Liver (tissue), 9 donors: ENCODE measurements around the gene AKAIN1. TPM values are rescaled to one million over a fixed set of nuclear protein-coding genes. Genes with fewer than 3 reads are reported as not detected.

ENCODE experiments used
- DNase-seq: peaks from one replicate; pipeline ENCODE4 v3.0.0-alpha.2; 2017; ENCODE audit warnings: low spot score
- H3K27ac ChIP-seq, 2 donors: one replicate each; pipeline ENCODE4 v1.7.0; 2013; ENCODE audit warnings: inconsistent platforms in 2 of 2, low read length in 2 of 2, control low read depth in 1 of 2, low read depth in 1 of 2, mild to moderate bottlenecking in 1 of 2
- H3K27me3 ChIP-seq, 4 donors: one replicate each; pipeline versions ENCODE4 v1.6.1 to v1.7.0; 2013; ENCODE audit warnings: low read length in 3 of 4, inconsistent platforms in 1 of 4, mild to moderate bottlenecking in 1 of 4, moderate library complexity in 1 of 4; ENCODE audit not compliant: control insufficient read depth in 4 of 4, insufficient read depth in 4 of 4
- H3K36me3 ChIP-seq, 4 donors: one replicate each; pipeline versions ENCODE4 v1.6.1 to v1.7.0; 2013; ENCODE audit warnings: low read length in 3 of 4, mild to moderate bottlenecking in 3 of 4, low read depth in 1 of 4, moderate library complexity in 1 of 4; ENCODE audit not compliant: control insufficient read depth in 4 of 4, insufficient read depth in 3 of 4
- H3K4me1 ChIP-seq, 4 donors: one replicate each; pipeline versions ENCODE4 v1.6.1 to v1.7.0; 2013; ENCODE audit warnings: low read length in 3 of 4, mild to moderate bottlenecking in 3 of 4, moderate library complexity in 1 of 4; ENCODE audit not compliant: control insufficient read depth in 4 of 4, insufficient read depth in 4 of 4
- H3K4me3 ChIP-seq, 3 donors: one replicate each; pipeline versions ENCODE4 v1.6.1 to v1.7.0; 2013; ENCODE audit warnings: low read length in 3 of 3, control low read depth in 1 of 3, low read depth in 1 of 3, mild to moderate bottlenecking in 1 of 3
- H3K9ac ChIP-seq, 2 donors: one replicate each; pipeline ENCODE4 v1.7.0; 2013; ENCODE audit warnings: low read length in 2 of 2, mild to moderate bottlenecking in 2 of 2, moderate library complexity in 2 of 2, control low read depth in 1 of 2, low read depth in 1 of 2
- H3K9me3 ChIP-seq, 4 donors: one replicate each; pipeline versions ENCODE4 v1.6.1 to v1.7.0; 2013; ENCODE audit warnings: low read length in 3 of 4; ENCODE audit not compliant: control insufficient read depth in 4 of 4
- EGR1 ChIP-seq, 2 donors: IDR thresholded peaks; 2 replicates each; pipeline ENCODE4 v1.6.1; 2016 to 2018; ENCODE audit warnings: antibody characterized with exemption in 2 of 2, low read depth in 2 of 2
- FOXA1 ChIP-seq: IDR thresholded peaks from 2 replicates; pipeline ENCODE4 v1.6.1; 2016; ENCODE audit warnings: antibody characterized with exemption
- FOXA2 ChIP-seq: IDR thresholded peaks from 2 replicates; pipeline ENCODE4 v1.6.1; 2016; ENCODE audit warnings: antibody characterized with exemption
- GABPA ChIP-seq, 2 donors: IDR thresholded peaks in 1 of 2; conservative IDR thresholded peaks in 1 of 2; 2 replicates each; pipeline ENCODE4 v1.6.1; 2016; ENCODE audit warnings: antibody characterized with exemption in 2 of 2, mild to moderate bottlenecking in 1 of 2, moderate library complexity in 1 of 2
- HNF4A ChIP-seq, 2 donors: conservative IDR thresholded peaks; 2 replicates each; pipeline ENCODE4 v1.6.1; 2016; ENCODE audit warnings: antibody characterized with exemption in 2 of 2, mild to moderate bottlenecking in 2 of 2
- HNF4G ChIP-seq: IDR thresholded peaks from 2 replicates; pipeline ENCODE4 v1.6.1; 2016; ENCODE audit warnings: antibody characterized with exemption
- JUND ChIP-seq, 2 donors: IDR thresholded peaks; 2 replicates each; pipeline ENCODE4 v1.6.1; 2016; ENCODE audit warnings: antibody characterized with exemption in 2 of 2
- NR2F2 ChIP-seq: IDR thresholded peaks from 2 replicates; pipeline ENCODE4 v1.6.1; 2016; ENCODE audit warnings: antibody characterized with exemption
- RAD21 ChIP-seq, 2 donors: IDR thresholded peaks; 2 replicates each; pipeline ENCODE4 v1.6.1; 2016; ENCODE audit warnings: antibody characterized with exemption in 2 of 2, mild to moderate bottlenecking in 2 of 2
- RXRA ChIP-seq, 2 donors: IDR thresholded peaks; 2 replicates each; pipeline ENCODE4 v1.6.1; 2017 to 2018; ENCODE audit warnings: antibody characterized with exemption in 2 of 2, mild to moderate bottlenecking in 1 of 2
- SP1 ChIP-seq: IDR thresholded peaks from 2 replicates; pipeline ENCODE4 v1.6.1; 2018; ENCODE audit warnings: antibody characterized with exemption, mild to moderate bottlenecking
- TAF1 ChIP-seq: conservative IDR thresholded peaks from 2 replicates; pipeline ENCODE4 v1.6.1; 2016; ENCODE audit warnings: antibody characterized with exemption, mild to moderate bottlenecking
- YY1 ChIP-seq: IDR thresholded peaks from 2 replicates; pipeline ENCODE4 v1.6.1; 2016; ENCODE audit warnings: antibody characterized with exemption, mild to moderate bottlenecking
- WGBS: extraction: QIAGEN DNeasy Blood & Tissue Kit; methylation state at CpG from one replicate; pipeline ENCODE4 v1.1.7; 2013; 5-methylcytosine and 5-hydroxymethylcytosine counted together
- polyA plus RNA-seq, 2 donors: library from polyadenylated mRNA; stranded (reverse) in 1 of 2; unstranded in 1 of 2; fragments of 200-250 nt in 1 of 2; fragments of >200 nt in 1 of 2; fragmentation: Nextera tagmentation in 1 of 2; extraction: Ambion mirVana in 1 of 2; gene quantifications; one replicate each; pipeline versions ENCODE4 v1.2.1 to v1.2.3, GENCODE V29; 2013 to 2015
- total RNA-seq, 2 donors: library from RNA; depleted of rRNA; stranded (reverse); fragments of >200 nt; gene quantifications; one replicate each; pipeline ENCODE4 v1.2.3, GENCODE V29; 2014
- TF ChIP-seq, protein P1 (sequence below): IDR thresholded peaks from 2 replicates; pipeline ENCODE4 v1.6.1; 2016; ENCODE audit warnings: antibody characterized with exemption
- TF ChIP-seq, protein P2 (sequence below): IDR thresholded peaks from 2 replicates; pipeline ENCODE4 v1.6.1; 2016; ENCODE audit warnings: antibody characterized with exemption, mild to moderate bottlenecking
- TF ChIP-seq, protein P3 (sequence below): IDR thresholded peaks from 2 replicates; pipeline ENCODE4 v1.6.1; 2016; ENCODE audit warnings: antibody characterized with exemption
- TF ChIP-seq, protein P4 (sequence below): fragments of 150-350 bp; IDR thresholded peaks from 2 replicates; pipeline ENCODE4 v1.5.1; 2017; ENCODE audit warnings: improper control_type of control experiment, low read depth, low read length; ENCODE audit not compliant: missing input control
- TF ChIP-seq, protein P5 (sequence below): IDR thresholded peaks from 2 replicates; pipeline ENCODE4 v1.6.1; 2016; ENCODE audit warnings: antibody characterized with exemption
- donor health status: healthy.
- donor health status: healthy.
- donor health status: healthy.
- donor health status: healthy.
- donor health status: healthy.

AKAIN1 gene
- total and polyA plus RNA-seq, 4 donors, result 0.31 to 0.75 TPM; not detected in 2

DNA sequence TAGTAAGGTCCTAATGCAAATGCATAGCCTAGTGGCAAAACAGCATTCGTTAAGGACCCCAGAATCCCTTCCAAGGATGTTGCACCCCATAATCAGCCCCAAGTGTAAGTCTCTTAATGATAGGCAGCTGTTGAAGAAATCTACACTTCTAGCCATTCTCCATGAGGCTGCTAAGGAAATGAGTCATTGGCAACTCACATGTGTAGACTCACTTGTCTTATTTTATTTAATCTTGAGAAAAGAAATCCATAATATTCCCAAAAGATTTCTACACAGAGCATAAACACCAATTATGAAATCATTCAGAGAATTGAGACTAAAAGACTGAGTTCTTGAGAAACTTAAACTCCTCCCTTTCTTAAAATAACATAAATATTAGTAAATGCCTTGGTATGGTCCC is 52.4 kb downstream of the AKAIN1 start:
- H3K4me3 ChIP-seq, result no peak overlapping the region
- peaks cover 0 to 2% (median 0%) of the 10 kb centered on the region in 4 donors for H3K27me3 ChIP-seq
- no peak overlapping the region for H3K9ac ChIP-seq

More for the DNA sequence above, 52.4 kb downstream of the AKAIN1 start:
- Histone ChIP-seq H3K4me1 (no peaks in the 10 kb centered on the region), H3K27ac (no peak overlapping the region), H3K9me3 (no peaks in the 10 kb centered on the region), H3K36me3 (no peaks in the 10 kb centered on the region)
- 71% methylated on average over 1 of the region's 1 CpG for WGBS
- TF ChIP-seq HNF4A (conservative IDR thresholded peaks at IDR 0.05) (no peak), GABPA (IDR thresholded peaks at IDR 0.05 in 1 of 2, conservative IDR thresholded peaks at IDR 0.05 in 1 of 2) (no peak), NR2F2 (no peak), SP1 (no peak), TAF1 (no peak), FOXA2 (no peak), FOXA1 (no peak), JUND (IDR thresholded peaks at IDR 0.05) (no peak), EGR1 (IDR thresholded peaks at IDR 0.05; ENCODE audit: low read depth in 2 of 2) (no peak), YY1 (no peak), RAD21 (IDR thresholded peaks at IDR 0.05) (no peak), RXRA (IDR thresholded peaks at IDR 0.05) (no peak), HNF4G (no peak)
- TF ChIP-seq, protein P1, sequence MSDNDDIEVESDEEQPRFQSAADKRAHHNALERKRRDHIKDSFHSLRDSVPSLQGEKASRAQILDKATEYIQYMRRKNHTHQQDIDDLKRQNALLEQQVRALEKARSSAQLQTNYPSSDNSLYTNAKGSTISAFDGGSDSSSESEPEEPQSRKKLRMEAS, result no peak
- TF ChIP-seq, protein P2, sequence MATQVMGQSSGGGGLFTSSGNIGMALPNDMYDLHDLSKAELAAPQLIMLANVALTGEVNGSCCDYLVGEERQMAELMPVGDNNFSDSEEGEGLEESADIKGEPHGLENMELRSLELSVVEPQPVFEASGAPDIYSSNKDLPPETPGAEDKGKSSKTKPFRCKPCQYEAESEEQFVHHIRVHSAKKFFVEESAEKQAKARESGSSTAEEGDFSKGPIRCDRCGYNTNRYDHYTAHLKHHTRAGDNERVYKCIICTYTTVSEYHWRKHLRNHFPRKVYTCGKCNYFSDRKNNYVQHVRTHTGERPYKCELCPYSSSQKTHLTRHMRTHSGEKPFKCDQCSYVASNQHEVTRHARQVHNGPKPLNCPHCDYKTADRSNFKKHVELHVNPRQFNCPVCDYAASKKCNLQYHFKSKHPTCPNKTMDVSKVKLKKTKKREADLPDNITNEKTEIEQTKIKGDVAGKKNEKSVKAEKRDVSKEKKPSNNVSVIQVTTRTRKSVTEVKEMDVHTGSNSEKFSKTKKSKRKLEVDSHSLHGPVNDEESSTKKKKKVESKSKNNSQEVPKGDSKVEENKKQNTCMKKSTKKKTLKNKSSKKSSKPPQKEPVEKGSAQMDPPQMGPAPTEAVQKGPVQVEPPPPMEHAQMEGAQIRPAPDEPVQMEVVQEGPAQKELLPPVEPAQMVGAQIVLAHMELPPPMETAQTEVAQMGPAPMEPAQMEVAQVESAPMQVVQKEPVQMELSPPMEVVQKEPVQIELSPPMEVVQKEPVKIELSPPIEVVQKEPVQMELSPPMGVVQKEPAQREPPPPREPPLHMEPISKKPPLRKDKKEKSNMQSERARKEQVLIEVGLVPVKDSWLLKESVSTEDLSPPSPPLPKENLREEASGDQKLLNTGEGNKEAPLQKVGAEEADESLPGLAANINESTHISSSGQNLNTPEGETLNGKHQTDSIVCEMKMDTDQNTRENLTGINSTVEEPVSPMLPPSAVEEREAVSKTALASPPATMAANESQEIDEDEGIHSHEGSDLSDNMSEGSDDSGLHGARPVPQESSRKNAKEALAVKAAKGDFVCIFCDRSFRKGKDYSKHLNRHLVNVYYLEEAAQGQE, result no peak
- TF ChIP-seq, protein P3, sequence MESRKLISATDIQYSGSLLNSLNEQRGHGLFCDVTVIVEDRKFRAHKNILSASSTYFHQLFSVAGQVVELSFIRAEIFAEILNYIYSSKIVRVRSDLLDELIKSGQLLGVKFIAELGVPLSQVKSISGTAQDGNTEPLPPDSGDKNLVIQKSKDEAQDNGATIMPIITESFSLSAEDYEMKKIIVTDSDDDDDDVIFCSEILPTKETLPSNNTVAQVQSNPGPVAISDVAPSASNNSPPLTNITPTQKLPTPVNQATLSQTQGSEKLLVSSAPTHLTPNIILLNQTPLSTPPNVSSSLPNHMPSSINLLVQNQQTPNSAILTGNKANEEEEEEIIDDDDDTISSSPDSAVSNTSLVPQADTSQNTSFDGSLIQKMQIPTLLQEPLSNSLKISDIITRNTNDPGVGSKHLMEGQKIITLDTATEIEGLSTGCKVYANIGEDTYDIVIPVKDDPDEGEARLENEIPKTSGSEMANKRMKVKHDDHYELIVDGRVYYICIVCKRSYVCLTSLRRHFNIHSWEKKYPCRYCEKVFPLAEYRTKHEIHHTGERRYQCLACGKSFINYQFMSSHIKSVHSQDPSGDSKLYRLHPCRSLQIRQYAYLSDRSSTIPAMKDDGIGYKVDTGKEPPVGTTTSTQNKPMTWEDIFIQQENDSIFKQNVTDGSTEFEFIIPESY, result no peak
- TF ChIP-seq, protein P4, sequence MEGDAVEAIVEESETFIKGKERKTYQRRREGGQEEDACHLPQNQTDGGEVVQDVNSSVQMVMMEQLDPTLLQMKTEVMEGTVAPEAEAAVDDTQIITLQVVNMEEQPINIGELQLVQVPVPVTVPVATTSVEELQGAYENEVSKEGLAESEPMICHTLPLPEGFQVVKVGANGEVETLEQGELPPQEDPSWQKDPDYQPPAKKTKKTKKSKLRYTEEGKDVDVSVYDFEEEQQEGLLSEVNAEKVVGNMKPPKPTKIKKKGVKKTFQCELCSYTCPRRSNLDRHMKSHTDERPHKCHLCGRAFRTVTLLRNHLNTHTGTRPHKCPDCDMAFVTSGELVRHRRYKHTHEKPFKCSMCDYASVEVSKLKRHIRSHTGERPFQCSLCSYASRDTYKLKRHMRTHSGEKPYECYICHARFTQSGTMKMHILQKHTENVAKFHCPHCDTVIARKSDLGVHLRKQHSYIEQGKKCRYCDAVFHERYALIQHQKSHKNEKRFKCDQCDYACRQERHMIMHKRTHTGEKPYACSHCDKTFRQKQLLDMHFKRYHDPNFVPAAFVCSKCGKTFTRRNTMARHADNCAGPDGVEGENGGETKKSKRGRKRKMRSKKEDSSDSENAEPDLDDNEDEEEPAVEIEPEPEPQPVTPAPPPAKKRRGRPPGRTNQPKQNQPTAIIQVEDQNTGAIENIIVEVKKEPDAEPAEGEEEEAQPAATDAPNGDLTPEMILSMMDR, result no peak
- TF ChIP-seq, protein P5, sequence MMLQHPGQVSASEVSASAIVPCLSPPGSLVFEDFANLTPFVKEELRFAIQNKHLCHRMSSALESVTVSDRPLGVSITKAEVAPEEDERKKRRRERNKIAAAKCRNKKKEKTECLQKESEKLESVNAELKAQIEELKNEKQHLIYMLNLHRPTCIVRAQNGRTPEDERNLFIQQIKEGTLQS, result no peak
- no peak for DNase-seq
